GM12878 (cell line): ENCODE measurements around the gene OR4L1. TPM values are rescaled to one million over a fixed set of nuclear protein-coding genes. Genes with fewer than 3 reads are reported as not detected.

Experiments used
- ATAC-seq: fragments of 200-7000 bp; cut with Tn5 transposase; 3 replicates; pipeline ENCODE4 v1.9.1; 2020; ENCODE audit warnings: mild to moderate bottlenecking, moderate library complexity
- Bru-seq: library from RNA; stranded (reverse); fragments of 400-500 nt; gene quantifications from one replicate; lab custom pipeline; 2021; lab: Mats Ljungman, UMichigan
- BruChase-seq, 2 experiments: library from RNA; stranded (reverse); fragments of 400-500 nt; gene quantifications; one replicate each; lab custom pipeline; 2021; lab: Mats Ljungman, UMichigan
- BruUV-seq: library from RNA; stranded (reverse); fragments of 400-500 nt; replicated peaks from 2 replicates; lab custom pipeline; 2021; lab: Mats Ljungman, UMichigan
- CTCF ChIA-PET: fragments of 300-600 bp; sonication (Branson Sonifier 250); formaldehyde crosslinking; extraction: SDS; loops from one replicate; lab custom pipeline; 2021; ENCODE audit warnings: inconsistent platforms; lab: Yijun Ruan, JAX
- POLR2A ChIA-PET: fragments of 350-600 bp; formaldehyde crosslinking; extraction: SDS; loops from one replicate; lab custom pipeline; 2021; ENCODE audit warnings: inconsistent platforms; lab: Charles Lee
- RAD21 ChIA-PET: fragments of 300-600 bp; sonication (Branson Sonifier 250); formaldehyde crosslinking; loops from one replicate; lab custom pipeline; 2023; ENCODE audit warnings: antibody characterized with exemption; ENCODE audit not compliant: unreplicated experiment; lab: Charles Lee
- SMC1A ChIA-PET: fragments of 300-600 bp; sonication (Branson Sonifier 250); formaldehyde crosslinking; loops from one replicate; lab custom pipeline; 2023; ENCODE audit not compliant: unreplicated experiment, uncharacterized antibody; lab: Charles Lee
- DNase-seq: peaks from one replicate; pipeline ENCODE4 v3.0.0-alpha.2; 2011; ENCODE audit warnings: low read depth, low spot score
- FAIRE-seq: peaks from 3 replicates; lab custom pipeline; 2011; peaks lifted over from hg19 to GRCh38; lab: Jason Lieb, UNC
- H2AFZ ChIP-seq: 2 replicates; pipeline ENCODE4 v1.6.0; 2011; ENCODE audit warnings: low read depth, low read length, control low read depth; ENCODE audit not compliant: control insufficient read depth
- H3K27ac ChIP-seq: 2 replicates; pipeline ENCODE4 v1.5.1; 2011; ENCODE audit warnings: control low read depth; ENCODE audit not compliant: control insufficient read depth, insufficient read depth
- H3K27me3 ChIP-seq, 2 experiments: replicated peaks in 1 of 2; 2 replicates each; pipeline versions ENCODE4 v1.6.0 to v1.6.1; 2011; ENCODE audit warnings: low read length in 1 of 2; ENCODE audit not compliant: control insufficient read depth in 2 of 2, insufficient read depth in 2 of 2
- H3K36me3 ChIP-seq, 2 experiments: 2 replicates each; pipeline ENCODE4 v1.5.1; 2011; ENCODE audit warnings: low read length in 1 of 2; ENCODE audit not compliant: control insufficient read depth in 2 of 2, insufficient read depth in 2 of 2
- H3K4me1 ChIP-seq: 2 replicates; pipeline ENCODE4 v1.6.1; 2011; ENCODE audit warnings: mild to moderate bottlenecking, low read length, moderate library complexity, mixed read lengths; ENCODE audit not compliant: control insufficient read depth, insufficient read depth
- H3K4me2 ChIP-seq: 2 replicates; pipeline ENCODE4 v1.6.0; 2011; ENCODE audit warnings: control low read depth; ENCODE audit not compliant: control insufficient read depth, insufficient read depth
- H3K4me3 ChIP-seq: fragments of 200-600 bp; sonication (generic); 2 replicates; pipeline ENCODE4 v1.5.1; 2016
- H3K79me2 ChIP-seq: 2 replicates; pipeline ENCODE4 v1.6.0; 2011; ENCODE audit warnings: low read length; ENCODE audit not compliant: control insufficient read depth, insufficient read depth
- H3K9ac ChIP-seq: 2 replicates; pipeline ENCODE4 v1.8.0; 2011; ENCODE audit warnings: low read length, control low read depth, mixed read lengths; ENCODE audit not compliant: control insufficient read depth, insufficient read depth
- H3K9me3 ChIP-seq: replicated peaks from 3 replicates; pipeline ENCODE4 v1.5.1; 2011; ENCODE audit warnings: mild to moderate bottlenecking, low read length; ENCODE audit not compliant: control insufficient read depth, insufficient read depth
- H4K20me1 ChIP-seq: 2 replicates; pipeline ENCODE4 v1.6.0; 2011; ENCODE audit not compliant: control insufficient read depth, insufficient read depth
- CBFB ChIP-seq: IDR thresholded peaks from 2 replicates; pipeline ENCODE4 v1.6.1; 2016; ENCODE audit warnings: antibody characterized with exemption, low read depth
- CBX5 ChIP-seq: sonication (generic); IDR thresholded peaks from 2 replicates; pipeline ENCODE4 v1.6.1; 2016; ENCODE audit warnings: low read depth, moderate library complexity, mild to moderate bottlenecking, inconsistent platforms
- NFYA ChIP-seq: IDR thresholded peaks from 2 replicates; pipeline ENCODE4 v1.6.1; 2011; ENCODE audit warnings: low read depth, mild to moderate bottlenecking, low read length, improper control_type of control experiment, borderline replicate concordance
- SP1 ChIP-seq: IDR thresholded peaks from one replicate; pipeline ENCODE4 v1.6.1; 2011; ENCODE audit warnings: low read depth, low read length
- WRNIP1 ChIP-seq: IDR thresholded peaks from 2 replicates; pipeline ENCODE4 v1.6.1; 2011; ENCODE audit warnings: low read depth, low read length, improper control_type of control experiment, borderline replicate concordance
- ZNF24 ChIP-seq: fragments of 450-650 bp; IDR thresholded peaks from 2 replicates; pipeline ENCODE4 v1.6.1; 2017; ENCODE audit warnings: antibody characterized with exemption, mild to moderate bottlenecking
- WGBS: methylation state at CpG from one replicate; pipeline ENCODE4 v1.1.6; 2016; ENCODE audit warnings: low lambda C conversion rate; ENCODE audit not compliant: insufficient replicate concordance, insufficient coverage; ENCODE audit errors: missing lambda C conversion rate; 5-methylcytosine and 5-hydroxymethylcytosine counted together
- in situ Hi-C: fragments of 300-500 bp; cut with MboI; formaldehyde crosslinking; loops from 9 replicates; pipeline ENCODE4 v1.14.3; 2018; ENCODE audit warnings: mixed read lengths
- intact Hi-C: fragments of 100-400 bp; cut with micrococcal nuclease; formaldehyde crosslinking; loops from one replicate; pipeline ENCODE4 v1.14.2; 2022; ENCODE audit not compliant: unreplicated experiment
- long read RNA-seq, 2 experiments: library from polyadenylated mRNA; unstranded; transcript quantifications; one replicate each; pipeline ENCODE4 v2.0.0, GENCODE V29; 2019 to 2020
- polyA minus RNA-seq, 3 experiments: library from RNA; depleted of rRNA, polyadenylated mRNA; stranded (reverse); fragments of >200 nt; gene quantifications; 2 replicates each; pipeline ENCODE4 v1.2.3, GENCODE V29; 2011
- polyA plus RNA-seq, 11 experiments: library from polyadenylated mRNA; depleted of rRNA in 4 of 11; unstranded in 6 of 11; stranded (reverse) in 5 of 11; fragments of >200 nt; fragmentation: Nextera tagmentation in 4 of 11; fragmentation: Illumina TruSeq in 1 of 11; extraction: Ambion mirVana in 4 of 11; extraction: Trizol in 1 of 11; gene quantifications; 1 replicate in 1 of 11; 2 replicates in 10 of 11; pipeline versions ENCODE4 v1.2.1 to v1.2.3, GENCODE V29; 2011 to 2016; ENCODE audit warnings: inconsistent platforms in 2 of 11, missing spikeins in 2 of 11, low read depth in 1 of 11
- total RNA-seq, 4 experiments: library from RNA; depleted of rRNA in 3 of 4; stranded (reverse); fragments of >200 nt in 3 of 4; fragmentation: Illumina TruSeq in 1 of 4; extraction: Trizol in 1 of 4; gene quantifications; 2 replicates each; pipeline versions ENCODE4 v1.2.1 to v1.2.3, GENCODE V29; 2013 to 2021
- TF ChIP-seq, protein P1 (sequence below): IDR thresholded peaks from 2 replicates; pipeline ENCODE4 v1.6.1; 2012; ENCODE audit warnings: low read length, inconsistent platforms
- TF ChIP-seq, protein P2 (sequence below): IDR thresholded peaks from 2 replicates; pipeline ENCODE4 v1.6.1; 2011; ENCODE audit warnings: borderline replicate concordance, low read depth, mild to moderate bottlenecking, moderate library complexity, low read length; ENCODE audit not compliant: insufficient read depth, poor library complexity, severe bottlenecking

The OR4L1 gene, protein sequence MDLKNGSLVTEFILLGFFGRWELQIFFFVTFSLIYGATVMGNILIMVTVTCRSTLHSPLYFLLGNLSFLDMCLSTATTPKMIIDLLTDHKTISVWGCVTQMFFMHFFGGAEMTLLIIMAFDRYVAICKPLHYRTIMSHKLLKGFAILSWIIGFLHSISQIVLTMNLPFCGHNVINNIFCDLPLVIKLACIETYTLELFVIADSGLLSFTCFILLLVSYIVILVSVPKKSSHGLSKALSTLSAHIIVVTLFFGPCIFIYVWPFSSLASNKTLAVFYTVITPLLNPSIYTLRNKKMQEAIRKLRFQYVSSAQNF
- total RNA-seq (2013; cell fraction: nucleolus; rRNA removed), result not detected in 2 replicates
- total RNA-seq (2014; rRNA removed), result not detected in 2 replicates
- not detected in 2 replicates for total RNA-seq (2014; rRNA removed; fragmentation: Illumina TruSeq; extraction: Trizol)
- total RNA-seq (2021), result not detected in 2 replicates
- polyA plus RNA-seq (2011; ENCODE audit: low read depth), result not detected
- not detected in 2 replicates for polyA plus RNA-seq (2011; rRNA removed)
- not detected in 2 replicates for polyA plus RNA-seq (2011; cell fraction: cytosol; rRNA removed)
- not detected in 2 replicates for polyA plus RNA-seq (2011; cell fraction: nucleus; rRNA removed)
- polyA plus RNA-seq (2012), result not detected in 2 replicates
- polyA plus RNA-seq (2014; fragmentation: Illumina TruSeq; extraction: Trizol), result not detected in 2 replicates
- not detected for polyA plus RNA-seq (2014; fragmentation: Nextera tagmentation; extraction: Ambion mirVana)
- polyA plus RNA-seq (2014; rRNA removed), result not detected in 2 replicates
- polyA plus RNA-seq (2016; fragmentation: Nextera tagmentation; extraction: Ambion mirVana), result not detected
- not detected in 2 replicates for polyA minus RNA-seq (2011; rRNA and poly(A)+ RNA removed)
- not detected in 2 replicates for polyA minus RNA-seq (2011; cell fraction: cytosol; rRNA and poly(A)+ RNA removed)
- polyA minus RNA-seq (2011; cell fraction: nucleus; rRNA and poly(A)+ RNA removed), result not detected in 2 replicates
- not detected for Bru-seq, nascent RNA
- not detected for BruChase-seq, experiment 1, labeled RNA remaining after a 6-hour chase
- not detected for BruChase-seq, experiment 2, labeled RNA remaining after a 2-hour chase
- long read RNA-seq, experiment 1, result 0 reads
- long read RNA-seq, experiment 2, result 0 reads

DNA sequence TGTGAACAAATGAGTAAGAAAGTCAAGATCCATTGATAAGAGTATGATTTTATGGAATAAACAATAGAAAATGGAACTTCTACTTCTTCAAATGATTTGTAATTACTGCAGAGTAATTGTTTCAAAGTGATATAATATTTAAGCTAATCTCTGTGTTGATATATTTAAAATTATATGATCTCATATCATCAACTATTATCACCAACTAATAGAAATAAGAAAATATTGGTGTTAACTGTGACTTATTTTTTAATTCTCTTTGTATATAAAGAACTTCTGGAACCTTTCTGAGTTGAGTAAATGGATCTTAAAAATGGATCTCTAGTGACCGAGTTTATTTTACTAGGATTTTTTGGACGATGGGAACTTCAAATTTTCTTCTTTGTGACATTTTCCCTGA is at the start of gene OR4L1:
Gene OR4L1 (plus strand): TSS at position 301 of the 400 bp plus-strand sequence. CDS start 0 bp downstream, at position 301.
- POLR2A ChIA-PET, result no interaction called here
- FAIRE-seq, result no peak
- no peaks in the 10 kb centered on the region for H3K27me3 ChIP-seq
- no peak within 1 kb of the TSS for H3K9ac ChIP-seq
- H3K4me2 ChIP-seq, result no peak within 1 kb of the TSS
- 21% methylated on average over 2 of the region's 2 CpGs for WGBS
- H2AFZ ChIP-seq, result no peak within 1 kb of the TSS
- no peaks in the 10 kb centered on the region for H3K4me1 ChIP-seq
- H3K27ac ChIP-seq, result no peak within 1 kb of the TSS
- CTCF ChIA-PET, result no interaction called here
- RAD21 ChIA-PET, result no interaction called here
- H3K79me2 ChIP-seq, result no peaks in the 10 kb centered on the region
- in situ Hi-C loops (no loop called here), intact Hi-C loops (loop anchor here (5.0 kb wide), 1 partner anchor 42 kb away; the partner anchor contains the start of gene OR4K14)
- ATAC-seq, result no peak
- SMC1A ChIA-PET, result no interaction called here
- TF ChIP-seq NFYA, result no peak
- TF ChIP-seq, protein P1, sequence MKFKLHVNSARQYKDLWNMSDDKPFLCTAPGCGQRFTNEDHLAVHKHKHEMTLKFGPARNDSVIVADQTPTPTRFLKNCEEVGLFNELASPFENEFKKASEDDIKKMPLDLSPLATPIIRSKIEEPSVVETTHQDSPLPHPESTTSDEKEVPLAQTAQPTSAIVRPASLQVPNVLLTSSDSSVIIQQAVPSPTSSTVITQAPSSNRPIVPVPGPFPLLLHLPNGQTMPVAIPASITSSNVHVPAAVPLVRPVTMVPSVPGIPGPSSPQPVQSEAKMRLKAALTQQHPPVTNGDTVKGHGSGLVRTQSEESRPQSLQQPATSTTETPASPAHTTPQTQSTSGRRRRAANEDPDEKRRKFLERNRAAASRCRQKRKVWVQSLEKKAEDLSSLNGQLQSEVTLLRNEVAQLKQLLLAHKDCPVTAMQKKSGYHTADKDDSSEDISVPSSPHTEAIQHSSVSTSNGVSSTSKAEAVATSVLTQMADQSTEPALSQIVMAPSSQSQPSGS, result no peak
- no peak for TF ChIP-seq SP1
- TF ChIP-seq WRNIP1, result no peak
- no peak for TF ChIP-seq ZNF24
- TF ChIP-seq, protein P2, sequence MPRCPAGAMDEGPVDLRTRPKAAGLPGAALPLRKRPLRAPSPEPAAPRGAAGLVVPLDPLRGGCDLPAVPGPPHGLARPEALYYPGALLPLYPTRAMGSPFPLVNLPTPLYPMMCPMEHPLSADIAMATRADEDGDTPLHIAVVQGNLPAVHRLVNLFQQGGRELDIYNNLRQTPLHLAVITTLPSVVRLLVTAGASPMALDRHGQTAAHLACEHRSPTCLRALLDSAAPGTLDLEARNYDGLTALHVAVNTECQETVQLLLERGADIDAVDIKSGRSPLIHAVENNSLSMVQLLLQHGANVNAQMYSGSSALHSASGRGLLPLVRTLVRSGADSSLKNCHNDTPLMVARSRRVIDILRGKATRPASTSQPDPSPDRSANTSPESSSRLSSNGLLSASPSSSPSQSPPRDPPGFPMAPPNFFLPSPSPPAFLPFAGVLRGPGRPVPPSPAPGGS, result no peak
- no peak for TF ChIP-seq CBFB
- no peak for TF ChIP-seq CBX5
- H3K36me3 ChIP-seq, result no peaks in the 10 kb centered on the region
- no peaks in the 10 kb centered on the region for H4K20me1 ChIP-seq
- DNase-seq, result no peak
- no peaks in the 10 kb centered on the region for H3K9me3 ChIP-seq
- no TSS peak for BruUV-seq
- no peak within 1 kb of the TSS for H3K4me3 ChIP-seq
